ENCODE measurements around the gene GPR84. TPM values are rescaled to one million over a fixed set of nuclear protein-coding genes. Genes with fewer than 3 reads are reported as not detected.

Gene GPR84
- total RNA-seq = not detected in 2 replicates

DNA sequence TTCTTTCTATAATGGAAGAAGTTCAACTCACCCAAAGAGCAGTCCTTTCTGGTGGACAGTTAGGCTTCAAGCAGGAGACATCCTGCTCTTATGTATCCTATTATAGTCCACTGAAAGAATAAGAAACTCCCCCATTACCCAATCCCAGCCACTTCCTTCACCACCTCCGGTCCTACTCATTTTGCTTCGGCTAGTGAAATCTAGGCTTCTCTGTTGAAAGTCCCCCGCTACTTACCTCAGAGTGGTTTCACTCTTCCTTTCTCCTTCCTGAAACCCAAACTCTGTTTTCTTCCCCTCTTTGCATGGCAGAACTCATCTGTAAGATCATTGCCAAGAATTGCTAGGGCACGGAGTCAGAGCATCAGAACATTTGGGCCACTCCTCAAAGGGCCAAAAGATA, at the start of gene GPR84:
Gene GPR84, minus strand, starts transcription at position 74 of the 400 bp plus-strand sequence. CDS start 635 bp downstream, outside the sequence.
- TF ChIP-seq CTCF (IDR thresholded peaks at IDR 0.05; ENCODE audit: insufficient read depth, low read depth, low read length) = no peak

DNA sequence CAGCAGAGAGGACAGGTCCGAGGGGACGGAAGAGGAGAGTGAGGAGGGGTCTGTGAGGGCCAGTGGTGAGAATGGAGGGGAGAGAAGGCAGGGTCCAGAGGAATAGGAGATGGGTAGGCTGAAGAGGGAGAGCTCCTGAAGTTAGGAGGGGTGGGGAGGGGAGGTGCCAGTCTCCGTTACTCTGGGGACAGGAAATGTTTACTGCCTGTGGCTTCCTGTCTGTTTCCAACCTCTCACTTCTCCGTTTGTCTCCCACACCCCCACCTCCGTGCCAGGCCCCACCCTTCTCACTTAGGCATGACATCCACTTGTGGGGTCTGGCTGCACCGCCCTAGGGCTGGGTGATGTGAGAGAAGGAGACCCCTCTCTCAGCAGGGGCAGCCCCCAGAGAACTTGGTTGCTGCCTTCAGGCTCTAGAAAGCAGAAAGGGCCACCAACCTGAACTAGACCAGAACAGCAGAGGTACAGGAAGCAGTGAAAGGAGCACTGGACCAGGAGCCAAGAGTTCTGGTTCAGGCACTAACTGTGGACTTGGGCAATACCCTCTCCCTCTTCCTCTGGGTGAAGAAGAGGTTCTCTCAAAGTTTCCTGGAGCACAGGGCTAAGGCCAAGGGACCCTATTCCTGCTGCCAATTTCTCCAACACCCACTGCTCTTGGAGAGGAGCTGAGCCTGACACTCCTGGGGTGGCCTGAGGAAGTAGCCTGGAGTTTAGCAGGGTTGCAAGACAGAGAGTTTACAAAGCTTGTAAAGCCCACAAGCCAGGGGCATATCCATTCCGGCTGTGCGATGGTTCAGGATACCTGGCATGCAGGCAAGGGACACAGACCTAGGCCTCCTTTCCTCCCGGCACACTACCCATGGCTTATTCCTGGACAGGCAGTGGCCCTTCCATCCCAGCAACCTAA, 49.3 kb upstream of the GPR84 start:
- peak overlapping the region; percentile 12 for H3K4me3 ChIP-seq (ENCODE audit: low read depth, low read length)
- peak; percentile 34 for DNase-seq (ENCODE audit: low read depth)

More for the DNA sequence above, at the start of gene GPR84:
- H3K4me3 ChIP-seq (ENCODE audit: low read depth, low read length) = no peak within 1 kb of the TSS
- DNase-seq (ENCODE audit: low read depth) = no peak

DNA sequence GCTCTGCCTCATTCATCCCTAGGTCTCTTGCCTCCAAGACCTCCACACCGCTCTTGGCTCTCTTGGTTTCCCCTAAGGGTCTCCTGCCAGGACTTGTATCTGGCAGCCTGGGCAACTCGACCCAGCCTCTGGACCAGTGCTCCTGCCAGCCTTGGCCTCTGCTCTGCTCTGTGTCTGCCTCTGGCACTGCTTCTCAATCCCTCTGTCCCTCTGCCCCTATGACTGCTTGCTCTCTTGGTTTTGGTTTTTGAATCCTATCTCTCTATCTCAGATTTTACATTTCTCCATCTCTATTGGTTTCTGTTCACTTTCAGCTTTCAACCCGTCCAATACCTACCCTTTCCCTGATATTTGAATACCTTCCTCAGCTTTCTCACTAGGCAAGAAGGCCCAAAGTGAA, 48.5 kb upstream of the GPR84 start:
- H3K4me3 ChIP-seq (ENCODE audit: low read depth, low read length) = no peak overlapping the region
- DNase-seq (ENCODE audit: low read depth) = no peak
- TF ChIP-seq CTCF (IDR thresholded peaks at IDR 0.05; ENCODE audit: insufficient read depth, low read depth, low read length) = no peak

More for the DNA sequence above, 49.3 kb upstream of the GPR84 start:
- no peak for TF ChIP-seq CTCF (IDR thresholded peaks at IDR 0.05; ENCODE audit: insufficient read depth, low read depth, low read length)

DNA sequence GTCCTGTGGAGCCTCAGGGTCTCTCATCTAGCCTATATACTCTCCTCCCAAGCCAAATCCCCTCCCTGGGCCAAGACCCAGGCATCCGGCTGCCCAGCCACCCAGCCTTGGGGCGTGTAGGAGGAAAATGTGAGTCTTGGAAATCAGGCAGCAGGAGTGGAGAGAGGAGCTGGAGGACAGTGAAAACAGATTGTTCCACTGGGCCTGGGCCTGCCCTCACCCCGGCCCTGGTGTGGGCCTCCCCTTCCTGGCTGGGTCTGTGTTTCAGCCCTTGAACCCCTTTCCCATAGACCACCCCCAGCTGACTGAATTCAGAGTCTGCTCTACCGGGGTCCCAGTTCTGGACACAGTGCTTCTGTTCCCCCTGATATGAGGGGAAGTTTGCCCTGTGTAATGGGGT, 48.1 kb upstream of the GPR84 start:
- H3K4me3 ChIP-seq (ENCODE audit: low read depth, low read length) = no peak overlapping the region
- DNase-seq (ENCODE audit: low read depth) = no peak
- TF ChIP-seq CTCF (IDR thresholded peaks at IDR 0.05; ENCODE audit: insufficient read depth, low read depth, low read length) = no peak

- DNase-seq (ENCODE audit: low read depth) = peak; percentile 77
- no peak overlapping the region for H3K4me3 ChIP-seq (ENCODE audit: low read depth, low read length)
- TF ChIP-seq CTCF (IDR thresholded peaks at IDR 0.05; ENCODE audit: insufficient read depth, low read depth, low read length) = no peak
Observed at GRCh38 chr12:54411391-54412241, 47.3 kb upstream of the GPR84 start.

- TF ChIP-seq CTCF (IDR thresholded peaks at IDR 0.05; ENCODE audit: insufficient read depth, low read depth, low read length) = no peak
- H3K4me3 ChIP-seq (ENCODE audit: low read depth, low read length) = no peak overlapping the region
- DNase-seq (ENCODE audit: low read depth) = no peak
Observed at GRCh38 chr12:54409267-54409666, 45.0 kb upstream of the GPR84 start.
